GM19324 (cell line): Measurements from ENCODE around the gene MFN2.
"Not testable (repeated sequence)": the region's sequence is repeated elsewhere in the genome, so short reads cannot be mapped to it uniquely, and the experiment has no call there.

ENCODE experiments used
- ATAC-seq: cut with Tn5 transposase; IDR thresholded peaks from one replicate; pipeline ENCODE4 v1.9.1; 2021; ENCODE audit warnings: mild to moderate bottlenecking, moderate library complexity; ENCODE audit not compliant: unreplicated experiment, low FRiP score

The MFN2 gene

DNA sequence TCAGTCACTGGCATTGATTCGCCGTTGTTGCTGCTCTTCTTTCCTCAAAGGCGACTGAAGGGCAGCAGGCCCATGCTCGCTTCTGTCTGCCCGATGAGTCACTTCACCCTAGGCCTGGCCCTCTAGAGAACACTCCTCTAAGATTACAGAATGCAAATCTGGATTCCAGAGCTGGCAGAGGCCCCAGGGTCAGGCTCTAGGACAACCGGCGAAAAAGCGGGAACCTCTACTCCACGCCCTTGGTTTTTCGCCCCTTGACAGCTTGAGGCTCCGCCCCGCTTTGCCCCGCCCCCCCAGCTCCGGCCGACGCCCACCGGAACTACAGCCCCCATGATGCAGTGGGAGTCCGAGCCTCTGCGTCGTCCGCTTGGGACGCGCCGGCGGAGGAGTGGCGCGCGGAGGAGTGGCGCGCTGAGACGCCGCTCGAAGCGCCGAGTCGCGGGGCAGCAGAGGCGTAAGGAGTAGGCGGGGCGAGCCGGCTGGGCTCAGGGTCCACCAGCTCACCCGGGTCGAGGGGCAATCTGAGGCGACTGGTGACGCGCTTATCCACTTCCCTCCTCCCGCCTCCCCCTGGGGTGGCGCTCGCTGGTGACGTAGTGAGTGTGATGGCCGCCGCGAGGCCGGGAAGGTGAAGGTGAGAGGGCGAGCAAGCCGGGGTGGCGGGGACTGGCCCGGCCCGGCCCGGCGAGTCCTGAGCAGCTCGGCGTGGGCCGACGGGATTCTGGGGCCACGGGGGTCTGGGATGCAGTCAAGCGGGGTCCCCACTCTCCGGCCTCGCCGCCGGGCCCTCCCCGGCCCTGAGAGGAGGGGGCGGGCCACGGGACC is at the start of gene MFN2:
MFN2 (plus strand) TSS at position 594 of the 825 bp plus-strand sequence. CDS start 8,725 bp downstream, outside the sequence.
- peak; percentile 93 for ATAC-seq

DNA sequence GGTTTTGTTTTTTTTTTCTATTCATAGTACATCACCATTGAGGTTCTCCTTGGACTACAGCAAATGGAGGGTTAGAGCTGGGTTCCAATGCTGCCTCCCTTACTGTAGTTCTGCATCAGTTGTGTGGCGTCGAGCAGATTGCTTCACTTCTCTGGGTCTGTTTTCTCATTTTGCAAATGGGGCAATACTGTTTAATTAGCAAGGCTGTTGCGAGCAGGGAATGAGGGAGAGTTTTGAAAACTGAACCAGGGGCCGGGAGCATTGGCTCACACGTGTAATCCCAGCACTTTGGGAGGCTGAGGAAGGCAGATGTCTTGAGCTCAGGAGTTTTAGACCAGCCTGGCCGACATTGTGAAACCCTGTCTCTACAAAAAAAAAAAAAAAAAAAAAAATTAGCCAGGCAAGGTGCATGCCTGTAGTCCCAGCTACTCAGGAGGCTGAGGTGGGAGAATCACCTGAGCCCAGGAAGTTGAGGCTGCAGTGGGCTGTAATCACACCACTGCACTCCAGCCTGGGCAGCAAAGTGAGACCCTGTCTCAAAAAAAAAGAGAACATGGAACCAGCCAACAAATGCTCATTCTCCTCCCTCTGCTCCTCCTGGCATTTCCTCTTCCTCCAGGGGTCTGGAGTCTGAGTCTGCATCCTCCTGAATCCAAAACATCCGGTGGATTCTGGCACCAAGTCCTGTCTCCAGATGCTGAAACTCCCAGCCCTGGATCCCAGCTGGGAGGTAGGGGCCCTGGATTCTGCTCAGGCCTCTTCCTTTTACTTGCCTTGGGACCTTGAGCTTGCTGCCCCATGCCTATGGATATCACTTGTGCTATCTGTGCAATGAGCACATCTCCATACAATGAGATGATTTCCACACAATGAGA is 49.4 kb upstream of the MFN2 start:
- no peak for ATAC-seq

DNA sequence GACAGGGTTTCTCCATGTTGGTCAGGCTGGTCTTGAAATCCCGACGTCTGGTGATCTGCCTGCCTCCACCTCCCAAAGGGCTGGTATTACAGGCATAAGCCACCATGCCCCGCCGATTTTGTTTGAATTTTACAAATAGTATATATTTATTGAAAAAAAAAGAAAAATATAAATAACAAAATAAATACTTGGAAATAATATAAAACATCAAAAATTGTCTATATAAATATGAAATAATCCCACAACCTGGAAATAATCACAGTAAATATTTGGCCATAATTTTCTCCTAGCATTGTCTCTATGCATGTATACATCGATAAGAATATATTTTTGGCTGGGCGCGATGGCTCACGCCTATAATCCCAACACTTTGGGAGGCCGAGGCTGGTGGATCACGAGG is 48.4 kb upstream of the MFN2 start:
- ATAC-seq = no peak

DNA sequence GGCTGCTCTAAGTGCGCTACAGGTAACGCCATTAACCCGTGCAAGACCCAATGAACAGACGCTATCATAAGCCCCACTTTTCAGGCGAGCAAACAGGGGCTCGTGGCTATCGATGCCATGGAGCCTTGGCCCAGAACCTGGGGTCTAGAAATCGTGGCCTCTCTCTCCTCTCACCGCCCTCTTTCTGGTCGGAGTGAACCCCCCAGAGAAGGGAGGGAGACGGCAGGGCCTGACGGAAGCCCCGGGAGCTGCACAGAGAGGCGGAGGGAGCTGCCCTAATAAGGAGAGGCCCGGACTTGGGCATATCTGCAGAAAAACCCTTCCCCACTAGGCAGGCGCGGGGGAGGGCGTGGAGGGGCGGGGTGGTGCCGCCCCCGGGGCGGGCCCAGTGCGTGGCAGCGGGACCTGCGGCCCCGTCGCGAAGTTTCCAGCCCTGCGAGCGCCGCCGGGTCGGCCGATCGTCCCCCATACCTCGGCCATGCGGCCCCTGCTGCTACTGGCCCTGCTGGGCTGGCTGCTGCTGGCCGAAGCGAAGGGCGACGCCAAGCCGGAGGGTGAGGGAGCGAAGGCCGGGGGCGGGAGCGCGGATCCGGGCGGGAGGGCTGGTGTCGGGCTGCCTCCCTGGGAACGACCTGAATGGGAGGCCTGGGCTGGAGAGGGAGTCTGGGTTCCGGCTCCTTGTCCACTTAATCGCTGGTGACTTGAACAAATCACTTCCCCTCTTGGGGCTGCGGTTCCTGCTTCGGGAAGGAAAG is 45.8 kb upstream of the MFN2 start, which contains the start of gene PLOD1:
PLOD1 (plus strand) TSS at position 416 of the 755 bp plus-strand sequence; CDS start at position 479, 63 bp downstream.
- ATAC-seq = peak; percentile 93

DNA sequence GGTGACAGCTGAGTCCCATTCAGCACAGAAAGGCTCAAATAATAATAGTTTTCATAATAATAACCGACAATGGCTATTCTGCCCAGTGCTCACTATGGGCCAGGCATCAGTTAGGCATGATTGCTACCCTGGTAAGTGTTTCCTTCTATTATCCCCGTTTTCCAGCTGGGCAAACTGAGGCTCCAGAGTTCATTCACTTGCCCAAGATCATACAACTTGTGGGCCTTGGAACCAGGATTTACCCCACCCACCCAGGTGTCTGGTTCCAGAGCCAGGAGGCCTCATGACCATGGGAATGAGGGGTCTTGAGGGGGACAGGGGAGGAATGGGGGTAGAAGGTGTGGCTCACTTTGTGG is 45.2 kb upstream of the MFN2 start:
- no peak for ATAC-seq

DNA sequence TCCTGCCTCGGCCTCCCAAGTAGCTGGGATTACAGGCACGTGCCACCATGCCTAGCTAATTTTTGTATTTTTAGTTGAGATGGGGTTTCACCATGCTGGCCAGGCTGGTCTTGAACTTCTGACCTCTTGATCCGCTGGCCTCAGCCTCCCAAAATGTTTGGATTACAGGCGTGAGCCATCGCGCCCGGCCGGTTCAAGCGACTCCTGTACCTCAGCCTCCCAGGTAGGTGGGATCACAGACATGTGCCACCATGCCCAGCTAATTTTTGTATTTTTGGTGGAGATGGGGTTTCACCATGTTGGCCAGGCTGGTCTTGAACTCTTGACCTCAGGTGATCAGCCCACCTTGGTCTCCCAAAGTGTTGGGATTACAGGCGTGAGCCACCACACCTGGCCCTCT is 44.5 kb upstream of the MFN2 start:
- not testable (repeated sequence) for ATAC-seq

DNA sequence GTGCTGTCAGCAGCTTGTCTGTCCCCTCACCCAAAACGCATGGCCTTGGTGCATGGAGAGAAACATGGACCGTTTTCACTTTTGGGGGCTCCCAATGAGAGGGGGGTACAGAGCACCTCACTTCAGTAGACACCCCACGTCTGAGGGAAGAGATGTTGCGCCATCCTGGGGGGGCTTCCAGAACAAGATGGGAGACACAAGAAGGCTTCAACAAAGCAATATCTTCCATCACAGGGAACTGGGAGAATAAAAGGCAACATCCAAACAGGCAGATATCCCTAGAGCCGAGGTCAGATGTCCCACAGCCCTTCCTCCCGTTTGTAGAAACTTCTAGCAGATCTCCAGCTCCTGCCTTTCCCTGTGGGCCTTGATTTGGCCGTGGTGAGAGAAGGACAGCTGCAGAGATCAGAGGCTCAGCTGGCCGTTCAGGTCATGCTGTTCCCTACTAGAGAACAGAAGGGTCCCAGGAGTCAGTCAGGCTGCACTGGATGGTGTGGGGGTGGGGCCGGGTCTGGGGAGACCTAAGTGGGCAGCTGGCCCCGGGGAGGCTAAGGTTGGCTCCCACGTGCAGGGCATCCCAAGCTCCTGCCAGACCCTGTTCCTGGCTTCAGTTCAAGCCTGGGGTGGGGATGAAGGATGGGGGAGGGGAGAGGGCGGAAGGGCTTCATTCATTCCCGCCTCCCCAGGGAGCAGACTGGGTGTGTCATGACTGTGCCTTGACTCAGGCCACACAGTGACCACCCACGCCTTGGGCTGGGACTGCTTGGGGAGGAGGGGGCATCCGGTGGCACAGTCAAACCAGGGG is 41.3 kb upstream of the MFN2 start:
- ATAC-seq = no peak

DNA sequence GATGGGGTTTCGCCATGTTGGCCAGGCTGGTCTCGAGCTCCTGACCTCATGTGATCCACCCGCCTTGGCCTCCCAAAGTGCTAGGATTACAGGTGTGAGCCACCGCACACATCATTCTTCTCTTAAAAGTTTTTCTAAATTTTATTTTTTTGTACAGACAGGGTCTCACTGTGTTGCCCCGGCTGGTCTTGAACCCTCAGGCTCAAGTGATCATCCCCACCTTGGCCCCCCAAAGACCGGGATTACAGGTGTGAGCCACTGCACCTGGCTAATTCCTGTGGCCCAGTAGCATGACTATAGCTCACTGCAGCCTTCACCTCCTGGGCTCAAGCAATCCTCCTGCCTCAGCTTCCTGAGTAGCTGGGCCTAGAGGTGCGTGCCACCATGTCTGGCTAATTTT is 40.5 kb upstream of the MFN2 start:
- not testable (repeated sequence) for ATAC-seq

DNA sequence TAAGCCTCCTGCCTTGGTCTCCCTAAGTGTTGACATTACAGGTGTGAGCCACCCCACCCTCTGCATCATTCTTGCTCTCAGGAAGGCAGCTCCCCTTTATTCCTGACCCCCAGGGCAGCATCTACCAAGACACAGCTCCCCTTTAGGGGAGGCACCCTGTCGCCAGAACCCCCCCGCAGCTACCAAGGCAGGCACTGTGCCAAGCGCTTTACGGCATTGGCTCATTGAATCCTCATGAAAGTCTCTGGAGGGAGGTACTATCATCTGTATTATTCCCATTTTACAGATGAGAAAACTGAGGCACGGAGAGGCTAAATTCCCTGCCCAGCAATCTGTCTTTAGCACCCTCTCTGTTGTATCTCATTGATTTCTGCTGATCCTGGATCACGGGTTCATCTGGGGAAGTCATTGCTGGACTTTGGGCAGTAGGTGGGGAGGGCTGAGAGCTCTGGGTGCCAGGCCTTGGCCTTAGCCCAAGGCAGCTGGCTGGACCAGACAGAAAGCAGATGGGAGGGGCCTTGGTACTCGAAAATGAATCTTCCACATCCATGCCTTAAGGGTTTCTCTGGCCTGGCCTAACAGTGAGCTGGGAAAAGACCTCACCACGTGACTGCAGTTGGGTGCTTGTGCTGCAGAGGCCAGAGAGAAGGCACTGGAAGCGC is 39.9 kb upstream of the MFN2 start:
- no peak for ATAC-seq

DNA sequence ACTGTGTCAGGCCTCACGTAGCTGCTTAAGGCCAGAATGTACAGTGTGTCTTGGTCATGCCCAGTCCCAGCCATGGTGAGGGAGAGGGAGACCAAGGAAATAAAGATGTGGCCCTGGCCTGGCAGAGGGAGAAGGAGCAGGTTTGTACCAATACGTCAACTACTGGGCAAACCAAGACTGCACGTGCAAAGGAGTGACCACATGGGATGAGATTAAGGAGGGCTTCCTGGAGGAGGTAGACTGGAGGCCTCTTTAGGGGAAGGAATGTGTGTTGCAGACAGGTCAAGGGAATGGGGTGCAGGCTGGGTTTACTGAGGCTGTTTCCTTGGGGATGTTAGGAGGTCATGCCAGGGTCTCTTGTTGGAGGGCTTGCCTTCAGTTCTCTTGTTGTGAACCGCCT is 38.0 kb upstream of the MFN2 start:
- no peak for ATAC-seq

DNA sequence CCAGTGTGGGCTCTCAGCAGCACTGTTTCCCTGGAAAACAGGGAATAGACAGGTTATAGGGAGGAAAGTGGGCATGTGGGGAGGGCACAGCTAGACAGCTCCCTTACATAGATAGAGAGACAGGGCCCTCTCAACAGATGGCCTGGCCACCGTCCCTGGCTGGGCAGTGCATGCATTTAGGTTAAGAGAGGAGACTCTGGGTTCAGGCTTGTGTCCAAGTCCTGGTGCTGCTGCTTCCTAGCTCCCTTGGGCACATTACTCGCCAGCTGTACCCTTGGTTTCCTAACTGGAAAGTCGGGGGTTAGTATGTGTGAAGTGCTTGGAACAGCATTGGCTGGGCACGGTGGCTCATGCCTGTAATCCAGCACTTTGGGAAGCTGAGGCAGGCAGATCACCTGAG is 36.6 kb upstream of the MFN2 start:
- no peak for ATAC-seq

DNA sequence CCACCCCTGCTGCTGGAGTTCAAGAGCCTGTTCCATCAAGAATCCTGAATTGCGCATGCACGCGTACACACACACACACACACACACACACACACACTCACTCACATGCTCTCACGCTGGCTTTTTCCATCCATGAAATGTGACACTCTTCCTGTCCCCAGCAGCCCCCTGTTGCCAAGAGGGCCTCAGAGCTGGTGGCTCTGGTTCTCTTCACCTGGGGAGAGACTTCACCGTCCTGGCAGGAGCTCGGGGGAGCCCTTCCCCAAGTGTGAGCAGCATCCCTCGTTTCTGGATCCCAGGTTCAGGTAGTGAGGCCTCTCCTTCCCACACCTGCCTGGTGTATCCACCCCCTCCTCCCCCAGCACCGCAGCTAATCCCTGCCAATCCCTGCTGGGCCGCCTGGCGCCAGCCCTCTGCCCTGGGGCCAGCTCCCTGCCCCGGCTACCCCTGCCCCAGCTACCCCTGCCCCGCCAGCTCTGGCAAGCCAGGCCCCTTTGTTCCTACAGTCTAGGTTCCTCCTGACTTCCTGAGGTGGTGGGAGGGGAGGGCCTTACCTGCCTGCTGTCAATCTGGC is 35.8 kb upstream of the MFN2 start:
- no peak for ATAC-seq

DNA sequence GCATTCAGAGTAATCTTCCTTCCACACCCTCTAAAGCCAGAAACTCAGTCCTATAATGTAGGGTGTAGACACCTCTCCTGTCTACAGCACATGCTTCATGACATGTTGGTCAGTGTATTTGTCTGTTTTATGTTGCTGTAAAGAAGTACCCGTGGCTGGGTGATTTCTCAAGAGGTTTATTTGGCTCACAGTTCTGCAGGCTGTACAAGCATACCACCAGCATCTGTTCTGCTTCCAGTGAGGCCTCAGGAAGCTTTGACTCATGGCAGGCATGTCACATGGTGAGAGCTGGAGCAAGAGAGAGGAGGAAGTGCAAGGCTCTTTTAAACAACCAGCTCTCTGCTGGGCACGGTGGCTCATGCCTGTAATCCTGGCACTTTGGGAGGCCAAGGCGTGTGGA is 33.6 kb upstream of the MFN2 start:
- no peak for ATAC-seq

DNA sequence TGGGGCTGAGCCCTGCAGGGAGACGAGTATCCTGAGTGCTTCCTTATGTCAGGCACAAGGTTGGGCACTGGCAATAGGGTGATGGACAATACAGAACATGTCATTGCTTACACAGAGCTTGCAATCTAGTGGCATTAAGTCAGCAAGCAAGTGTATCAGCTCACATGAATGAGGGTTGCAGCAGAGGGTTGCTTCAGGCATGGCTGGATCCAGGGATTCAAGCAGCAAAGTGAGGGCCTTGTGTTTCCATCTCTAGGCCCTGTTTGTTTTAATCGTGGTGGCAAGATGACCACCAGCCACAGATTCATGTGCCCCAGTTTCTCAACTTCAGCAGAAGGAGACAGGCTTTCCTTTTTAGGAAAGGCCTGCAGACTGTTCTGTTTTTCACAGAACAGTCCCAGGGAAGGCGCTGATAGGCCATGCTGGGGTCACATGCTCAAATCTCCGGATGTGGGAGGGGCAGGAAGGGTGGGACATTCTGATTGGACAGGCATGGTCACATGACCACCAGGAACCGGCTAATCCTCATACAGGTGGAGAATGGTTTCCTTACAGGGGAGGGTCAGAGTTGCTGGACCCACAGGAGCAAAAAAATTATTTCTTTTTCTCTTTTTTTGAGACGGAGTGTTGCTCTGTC is 31.3 kb upstream of the MFN2 start:
- no peak for ATAC-seq

DNA sequence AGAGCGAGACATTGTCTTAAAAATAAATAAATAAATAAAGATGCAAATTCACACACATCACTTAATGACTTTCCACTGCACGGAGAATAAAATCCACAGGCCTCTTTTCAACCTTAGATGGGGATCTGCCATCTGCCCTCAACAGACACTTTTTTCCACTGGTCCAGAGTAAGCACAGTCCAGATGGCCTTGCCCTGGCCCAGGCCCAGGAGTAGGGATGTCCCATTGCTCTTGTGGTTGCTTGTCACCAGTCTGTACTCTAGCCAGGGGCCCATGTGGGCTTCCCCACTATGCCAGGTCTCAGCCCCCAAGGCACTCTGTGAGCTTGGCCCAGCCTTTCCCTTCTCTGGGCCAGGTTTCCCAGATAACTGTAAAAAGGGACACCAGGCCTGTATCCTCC is 28.3 kb upstream of the MFN2 start:
- no peak for ATAC-seq

DNA sequence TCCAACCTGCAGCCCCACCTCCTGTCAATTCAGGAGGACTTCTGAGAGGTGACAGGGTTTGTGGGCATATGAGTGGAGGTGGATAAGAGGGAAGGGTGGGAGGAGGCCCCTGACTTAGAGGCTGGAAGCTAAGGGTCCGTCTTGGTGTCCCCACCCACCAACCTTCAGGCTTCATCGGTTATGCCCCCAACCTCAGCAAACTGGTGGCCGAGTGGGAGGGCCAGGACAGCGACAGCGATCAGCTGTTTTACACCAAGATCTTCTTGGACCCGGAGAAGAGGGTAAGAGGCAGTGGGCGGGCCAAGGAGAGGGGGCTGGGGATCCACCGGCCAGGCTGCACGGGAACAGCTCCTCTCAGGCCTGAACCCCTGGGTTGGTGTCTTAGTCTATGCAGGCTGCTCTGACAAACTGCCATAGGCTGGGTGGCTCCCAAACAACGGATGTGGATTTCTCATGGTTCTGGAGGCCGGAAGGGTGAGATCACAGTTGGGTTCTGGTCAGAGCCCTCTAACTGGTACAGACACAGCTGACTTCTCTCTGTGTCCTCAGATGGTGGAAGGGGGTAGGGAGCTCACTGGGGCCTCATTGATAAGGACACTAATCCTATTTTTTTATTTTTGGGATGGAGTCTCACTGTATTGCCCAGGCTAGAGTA is 27.7 kb upstream of the MFN2 start:
- no peak for ATAC-seq

DNA sequence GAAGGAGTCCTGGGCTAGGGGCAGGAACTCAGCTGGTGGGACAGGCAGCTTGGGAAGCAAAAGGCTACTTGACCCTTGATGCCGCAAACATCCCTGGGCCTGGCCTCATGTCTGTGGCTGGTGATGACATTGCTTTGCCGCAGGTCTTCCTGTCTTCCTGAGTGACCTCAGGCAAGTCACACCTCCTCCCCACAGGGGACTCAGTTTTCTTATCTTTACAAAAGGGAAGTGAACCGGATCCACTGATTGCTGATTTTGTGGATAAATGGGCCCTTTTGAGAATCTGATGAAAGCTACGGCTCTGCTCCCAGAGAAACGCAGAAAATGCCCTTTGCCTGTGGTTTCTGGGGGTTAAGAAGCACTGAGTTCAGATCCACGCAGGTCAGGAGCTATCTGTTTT is 25.0 kb upstream of the MFN2 start:
- ATAC-seq = no peak

DNA sequence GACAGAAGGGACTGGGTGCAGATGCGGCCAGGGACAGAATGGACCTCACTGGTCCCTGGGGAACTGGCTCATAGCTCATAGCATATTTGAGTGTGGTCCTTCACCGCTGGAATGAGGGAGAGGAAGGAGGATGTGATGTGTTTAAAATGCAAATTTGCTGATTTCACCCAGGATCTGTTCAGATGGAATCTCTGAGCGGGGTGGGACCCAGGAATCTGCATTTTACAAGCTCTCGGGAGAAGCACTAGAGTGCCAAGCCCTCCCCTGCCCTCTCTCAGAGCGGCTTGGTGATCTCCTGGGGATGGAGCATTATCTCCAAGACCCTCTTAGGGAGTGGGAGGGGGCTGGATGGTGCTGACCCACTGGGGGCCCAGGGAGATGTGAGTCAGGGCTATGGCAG is 22.8 kb upstream of the MFN2 start:
- no peak for ATAC-seq
